Liver (tissue), 9 donors: ENCODE results near the gene ERGIC1. TPM values are rescaled to one million over a fixed set of nuclear protein-coding genes. Genes with fewer than 3 reads are reported as not detected.

Source experiments
- DNase-seq: peaks from one replicate; pipeline ENCODE4 v3.0.0-alpha.2; 2017; ENCODE audit warnings: low spot score
- H3K27ac ChIP-seq, 2 donors: one replicate each; pipeline ENCODE4 v1.7.0; 2013; ENCODE audit warnings: inconsistent platforms in 2 of 2, low read length in 2 of 2, control low read depth in 1 of 2, low read depth in 1 of 2, mild to moderate bottlenecking in 1 of 2
- H3K27me3 ChIP-seq, 4 donors: one replicate each; pipeline versions ENCODE4 v1.6.1 to v1.7.0; 2013; ENCODE audit warnings: low read length in 3 of 4, inconsistent platforms in 1 of 4, mild to moderate bottlenecking in 1 of 4, moderate library complexity in 1 of 4; ENCODE audit not compliant: control insufficient read depth in 4 of 4, insufficient read depth in 4 of 4
- H3K36me3 ChIP-seq, 4 donors: one replicate each; pipeline versions ENCODE4 v1.6.1 to v1.7.0; 2013; ENCODE audit warnings: low read length in 3 of 4, mild to moderate bottlenecking in 3 of 4, low read depth in 1 of 4, moderate library complexity in 1 of 4; ENCODE audit not compliant: control insufficient read depth in 4 of 4, insufficient read depth in 3 of 4
- H3K4me1 ChIP-seq, 4 donors: one replicate each; pipeline versions ENCODE4 v1.6.1 to v1.7.0; 2013; ENCODE audit warnings: low read length in 3 of 4, mild to moderate bottlenecking in 3 of 4, moderate library complexity in 1 of 4; ENCODE audit not compliant: control insufficient read depth in 4 of 4, insufficient read depth in 4 of 4
- H3K4me3 ChIP-seq, 3 donors: one replicate each; pipeline versions ENCODE4 v1.6.1 to v1.7.0; 2013; ENCODE audit warnings: low read length in 3 of 3, control low read depth in 1 of 3, low read depth in 1 of 3, mild to moderate bottlenecking in 1 of 3
- H3K9ac ChIP-seq, 2 donors: one replicate each; pipeline ENCODE4 v1.7.0; 2013; ENCODE audit warnings: low read length in 2 of 2, mild to moderate bottlenecking in 2 of 2, moderate library complexity in 2 of 2, control low read depth in 1 of 2, low read depth in 1 of 2
- H3K9me3 ChIP-seq, 4 donors: one replicate each; pipeline versions ENCODE4 v1.6.1 to v1.7.0; 2013; ENCODE audit warnings: low read length in 3 of 4; ENCODE audit not compliant: control insufficient read depth in 4 of 4
- EGR1 ChIP-seq, 2 donors: IDR thresholded peaks; 2 replicates each; pipeline ENCODE4 v1.6.1; 2016 to 2018; ENCODE audit warnings: antibody characterized with exemption in 2 of 2, low read depth in 2 of 2
- FOXA1 ChIP-seq: IDR thresholded peaks from 2 replicates; pipeline ENCODE4 v1.6.1; 2016; ENCODE audit warnings: antibody characterized with exemption
- FOXA2 ChIP-seq: IDR thresholded peaks from 2 replicates; pipeline ENCODE4 v1.6.1; 2016; ENCODE audit warnings: antibody characterized with exemption
- GABPA ChIP-seq, 2 donors: IDR thresholded peaks in 1 of 2; conservative IDR thresholded peaks in 1 of 2; 2 replicates each; pipeline ENCODE4 v1.6.1; 2016; ENCODE audit warnings: antibody characterized with exemption in 2 of 2, mild to moderate bottlenecking in 1 of 2, moderate library complexity in 1 of 2
- HNF4A ChIP-seq, 2 donors: conservative IDR thresholded peaks; 2 replicates each; pipeline ENCODE4 v1.6.1; 2016; ENCODE audit warnings: antibody characterized with exemption in 2 of 2, mild to moderate bottlenecking in 2 of 2
- HNF4G ChIP-seq: IDR thresholded peaks from 2 replicates; pipeline ENCODE4 v1.6.1; 2016; ENCODE audit warnings: antibody characterized with exemption
- JUND ChIP-seq, 2 donors: IDR thresholded peaks; 2 replicates each; pipeline ENCODE4 v1.6.1; 2016; ENCODE audit warnings: antibody characterized with exemption in 2 of 2
- NR2F2 ChIP-seq: IDR thresholded peaks from 2 replicates; pipeline ENCODE4 v1.6.1; 2016; ENCODE audit warnings: antibody characterized with exemption
- RAD21 ChIP-seq, 2 donors: IDR thresholded peaks; 2 replicates each; pipeline ENCODE4 v1.6.1; 2016; ENCODE audit warnings: antibody characterized with exemption in 2 of 2, mild to moderate bottlenecking in 2 of 2
- RXRA ChIP-seq, 2 donors: IDR thresholded peaks; 2 replicates each; pipeline ENCODE4 v1.6.1; 2017 to 2018; ENCODE audit warnings: antibody characterized with exemption in 2 of 2, mild to moderate bottlenecking in 1 of 2
- SP1 ChIP-seq: IDR thresholded peaks from 2 replicates; pipeline ENCODE4 v1.6.1; 2018; ENCODE audit warnings: antibody characterized with exemption, mild to moderate bottlenecking
- TAF1 ChIP-seq: conservative IDR thresholded peaks from 2 replicates; pipeline ENCODE4 v1.6.1; 2016; ENCODE audit warnings: antibody characterized with exemption, mild to moderate bottlenecking
- YY1 ChIP-seq: IDR thresholded peaks from 2 replicates; pipeline ENCODE4 v1.6.1; 2016; ENCODE audit warnings: antibody characterized with exemption, mild to moderate bottlenecking
- WGBS: extraction: QIAGEN DNeasy Blood & Tissue Kit; methylation state at CpG from one replicate; pipeline ENCODE4 v1.1.7; 2013; 5-methylcytosine and 5-hydroxymethylcytosine counted together
- polyA plus RNA-seq, 2 donors: library from polyadenylated mRNA; stranded (reverse) in 1 of 2; unstranded in 1 of 2; fragments of 200-250 nt in 1 of 2; fragments of >200 nt in 1 of 2; fragmentation: Nextera tagmentation in 1 of 2; extraction: Ambion mirVana in 1 of 2; gene quantifications; one replicate each; pipeline versions ENCODE4 v1.2.1 to v1.2.3, GENCODE V29; 2013 to 2015
- total RNA-seq, 2 donors: library from RNA; depleted of rRNA; stranded (reverse); fragments of >200 nt; gene quantifications; one replicate each; pipeline ENCODE4 v1.2.3, GENCODE V29; 2014
- TF ChIP-seq, protein P1 (sequence below): IDR thresholded peaks from 2 replicates; pipeline ENCODE4 v1.6.1; 2016; ENCODE audit warnings: antibody characterized with exemption
- TF ChIP-seq, protein P2 (sequence below): IDR thresholded peaks from 2 replicates; pipeline ENCODE4 v1.6.1; 2016; ENCODE audit warnings: antibody characterized with exemption, mild to moderate bottlenecking
- TF ChIP-seq, protein P3 (sequence below): IDR thresholded peaks from 2 replicates; pipeline ENCODE4 v1.6.1; 2016; ENCODE audit warnings: antibody characterized with exemption
- TF ChIP-seq, protein P4 (sequence below): IDR thresholded peaks from 2 replicates; pipeline ENCODE4 v1.6.1; 2016; ENCODE audit warnings: antibody characterized with exemption
- TF ChIP-seq, protein P5 (sequence below): fragments of 150-350 bp; IDR thresholded peaks from 2 replicates; pipeline ENCODE4 v1.5.1; 2017; ENCODE audit warnings: improper control_type of control experiment, low read depth, low read length; ENCODE audit not compliant: missing input control
- donor health status: healthy.
- donor health status: healthy.
- donor health status: healthy.
- donor health status: healthy.
- donor health status: healthy.

ERGIC1 gene, protein sequence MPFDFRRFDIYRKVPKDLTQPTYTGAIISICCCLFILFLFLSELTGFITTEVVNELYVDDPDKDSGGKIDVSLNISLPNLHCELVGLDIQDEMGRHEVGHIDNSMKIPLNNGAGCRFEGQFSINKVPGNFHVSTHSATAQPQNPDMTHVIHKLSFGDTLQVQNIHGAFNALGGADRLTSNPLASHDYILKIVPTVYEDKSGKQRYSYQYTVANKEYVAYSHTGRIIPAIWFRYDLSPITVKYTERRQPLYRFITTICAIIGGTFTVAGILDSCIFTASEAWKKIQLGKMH
- total RNA-seq (100 to 1,000 TPM in 1 of 2 donors, 10 to 100 TPM in 1; 45.4 to 149 TPM), polyA plus RNA-seq (100 to 1,000 TPM in 1 of 2 donors, 10 to 100 TPM in 1; 53.1 to 155 TPM)

DNA sequence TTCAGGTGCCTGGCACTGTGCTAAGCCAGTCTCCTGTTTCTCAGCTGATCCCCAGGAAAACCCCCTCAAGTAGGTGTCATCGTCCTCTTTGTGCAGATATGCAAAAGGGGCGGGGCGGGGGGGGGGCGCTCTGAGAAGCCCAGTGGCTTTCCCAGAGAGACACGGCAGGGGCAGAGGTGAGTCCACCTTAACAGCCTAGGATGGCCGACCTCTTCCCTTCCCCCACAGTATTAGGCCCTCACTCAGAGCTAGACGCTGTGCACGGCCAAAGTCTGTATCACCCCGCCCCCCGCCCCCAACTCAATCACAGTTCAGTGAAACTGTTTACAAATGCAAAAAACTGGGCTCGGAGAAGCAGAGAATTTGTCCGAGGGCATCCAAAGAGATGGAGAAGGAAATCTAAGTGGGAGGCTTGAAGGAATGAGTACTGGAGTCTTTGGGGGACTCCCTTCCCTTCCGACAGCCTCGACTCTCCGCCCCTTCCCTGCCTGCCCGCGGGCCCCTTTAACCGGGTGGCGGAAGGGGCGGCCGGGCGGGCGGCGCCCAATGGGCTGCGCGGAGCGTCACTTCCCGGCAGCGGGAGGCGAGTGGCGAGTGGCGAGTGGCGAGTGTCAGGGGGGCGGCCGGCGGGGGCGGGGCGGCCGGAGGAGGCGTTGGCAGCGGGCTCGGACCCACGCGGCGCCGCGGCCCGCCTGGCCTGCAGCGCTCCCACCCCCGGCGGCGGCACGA lies at the start of gene ERGIC1:
ERGIC1 (plus strand) TSS at position 566 of the 729 bp plus-strand sequence; CDS start at position 729, 163 bp downstream.
- TF ChIP-seq EGR1 (IDR thresholded peaks at IDR 0.05; ENCODE audit: low read depth in 2 of 2): no peak
- peak in 1 of 2 donors; percentile 78 for TF ChIP-seq GABPA (IDR thresholded peaks at IDR 0.05 in 1 of 2, conservative IDR thresholded peaks at IDR 0.05 in 1 of 2)
- no peak for TF ChIP-seq YY1
- TF ChIP-seq, protein P1, sequence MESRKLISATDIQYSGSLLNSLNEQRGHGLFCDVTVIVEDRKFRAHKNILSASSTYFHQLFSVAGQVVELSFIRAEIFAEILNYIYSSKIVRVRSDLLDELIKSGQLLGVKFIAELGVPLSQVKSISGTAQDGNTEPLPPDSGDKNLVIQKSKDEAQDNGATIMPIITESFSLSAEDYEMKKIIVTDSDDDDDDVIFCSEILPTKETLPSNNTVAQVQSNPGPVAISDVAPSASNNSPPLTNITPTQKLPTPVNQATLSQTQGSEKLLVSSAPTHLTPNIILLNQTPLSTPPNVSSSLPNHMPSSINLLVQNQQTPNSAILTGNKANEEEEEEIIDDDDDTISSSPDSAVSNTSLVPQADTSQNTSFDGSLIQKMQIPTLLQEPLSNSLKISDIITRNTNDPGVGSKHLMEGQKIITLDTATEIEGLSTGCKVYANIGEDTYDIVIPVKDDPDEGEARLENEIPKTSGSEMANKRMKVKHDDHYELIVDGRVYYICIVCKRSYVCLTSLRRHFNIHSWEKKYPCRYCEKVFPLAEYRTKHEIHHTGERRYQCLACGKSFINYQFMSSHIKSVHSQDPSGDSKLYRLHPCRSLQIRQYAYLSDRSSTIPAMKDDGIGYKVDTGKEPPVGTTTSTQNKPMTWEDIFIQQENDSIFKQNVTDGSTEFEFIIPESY: no peak
- peak; percentile 80 for TF ChIP-seq SP1
- TF ChIP-seq HNF4A (conservative IDR thresholded peaks at IDR 0.05): peak; percentile 74 to 77
- TF ChIP-seq, protein P2, sequence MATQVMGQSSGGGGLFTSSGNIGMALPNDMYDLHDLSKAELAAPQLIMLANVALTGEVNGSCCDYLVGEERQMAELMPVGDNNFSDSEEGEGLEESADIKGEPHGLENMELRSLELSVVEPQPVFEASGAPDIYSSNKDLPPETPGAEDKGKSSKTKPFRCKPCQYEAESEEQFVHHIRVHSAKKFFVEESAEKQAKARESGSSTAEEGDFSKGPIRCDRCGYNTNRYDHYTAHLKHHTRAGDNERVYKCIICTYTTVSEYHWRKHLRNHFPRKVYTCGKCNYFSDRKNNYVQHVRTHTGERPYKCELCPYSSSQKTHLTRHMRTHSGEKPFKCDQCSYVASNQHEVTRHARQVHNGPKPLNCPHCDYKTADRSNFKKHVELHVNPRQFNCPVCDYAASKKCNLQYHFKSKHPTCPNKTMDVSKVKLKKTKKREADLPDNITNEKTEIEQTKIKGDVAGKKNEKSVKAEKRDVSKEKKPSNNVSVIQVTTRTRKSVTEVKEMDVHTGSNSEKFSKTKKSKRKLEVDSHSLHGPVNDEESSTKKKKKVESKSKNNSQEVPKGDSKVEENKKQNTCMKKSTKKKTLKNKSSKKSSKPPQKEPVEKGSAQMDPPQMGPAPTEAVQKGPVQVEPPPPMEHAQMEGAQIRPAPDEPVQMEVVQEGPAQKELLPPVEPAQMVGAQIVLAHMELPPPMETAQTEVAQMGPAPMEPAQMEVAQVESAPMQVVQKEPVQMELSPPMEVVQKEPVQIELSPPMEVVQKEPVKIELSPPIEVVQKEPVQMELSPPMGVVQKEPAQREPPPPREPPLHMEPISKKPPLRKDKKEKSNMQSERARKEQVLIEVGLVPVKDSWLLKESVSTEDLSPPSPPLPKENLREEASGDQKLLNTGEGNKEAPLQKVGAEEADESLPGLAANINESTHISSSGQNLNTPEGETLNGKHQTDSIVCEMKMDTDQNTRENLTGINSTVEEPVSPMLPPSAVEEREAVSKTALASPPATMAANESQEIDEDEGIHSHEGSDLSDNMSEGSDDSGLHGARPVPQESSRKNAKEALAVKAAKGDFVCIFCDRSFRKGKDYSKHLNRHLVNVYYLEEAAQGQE: no peak
- TF ChIP-seq, protein P3, sequence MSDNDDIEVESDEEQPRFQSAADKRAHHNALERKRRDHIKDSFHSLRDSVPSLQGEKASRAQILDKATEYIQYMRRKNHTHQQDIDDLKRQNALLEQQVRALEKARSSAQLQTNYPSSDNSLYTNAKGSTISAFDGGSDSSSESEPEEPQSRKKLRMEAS: no peak
- no peak for TF ChIP-seq JUND (IDR thresholded peaks at IDR 0.05)
- no peak for TF ChIP-seq TAF1
- TF ChIP-seq FOXA2: no peak
- TF ChIP-seq, protein P4, sequence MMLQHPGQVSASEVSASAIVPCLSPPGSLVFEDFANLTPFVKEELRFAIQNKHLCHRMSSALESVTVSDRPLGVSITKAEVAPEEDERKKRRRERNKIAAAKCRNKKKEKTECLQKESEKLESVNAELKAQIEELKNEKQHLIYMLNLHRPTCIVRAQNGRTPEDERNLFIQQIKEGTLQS: no peak
- peak; percentile 14 for TF ChIP-seq FOXA1
- TF ChIP-seq RAD21 (IDR thresholded peaks at IDR 0.05): peak in 1 of 2 donors; percentile 47
- TF ChIP-seq, protein P5, sequence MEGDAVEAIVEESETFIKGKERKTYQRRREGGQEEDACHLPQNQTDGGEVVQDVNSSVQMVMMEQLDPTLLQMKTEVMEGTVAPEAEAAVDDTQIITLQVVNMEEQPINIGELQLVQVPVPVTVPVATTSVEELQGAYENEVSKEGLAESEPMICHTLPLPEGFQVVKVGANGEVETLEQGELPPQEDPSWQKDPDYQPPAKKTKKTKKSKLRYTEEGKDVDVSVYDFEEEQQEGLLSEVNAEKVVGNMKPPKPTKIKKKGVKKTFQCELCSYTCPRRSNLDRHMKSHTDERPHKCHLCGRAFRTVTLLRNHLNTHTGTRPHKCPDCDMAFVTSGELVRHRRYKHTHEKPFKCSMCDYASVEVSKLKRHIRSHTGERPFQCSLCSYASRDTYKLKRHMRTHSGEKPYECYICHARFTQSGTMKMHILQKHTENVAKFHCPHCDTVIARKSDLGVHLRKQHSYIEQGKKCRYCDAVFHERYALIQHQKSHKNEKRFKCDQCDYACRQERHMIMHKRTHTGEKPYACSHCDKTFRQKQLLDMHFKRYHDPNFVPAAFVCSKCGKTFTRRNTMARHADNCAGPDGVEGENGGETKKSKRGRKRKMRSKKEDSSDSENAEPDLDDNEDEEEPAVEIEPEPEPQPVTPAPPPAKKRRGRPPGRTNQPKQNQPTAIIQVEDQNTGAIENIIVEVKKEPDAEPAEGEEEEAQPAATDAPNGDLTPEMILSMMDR: no peak
- peak; percentile 62 for TF ChIP-seq NR2F2
- TF ChIP-seq RXRA (IDR thresholded peaks at IDR 0.05): peak; percentile 65 to 77
- TF ChIP-seq HNF4G: peak; percentile 18
- Histone ChIP-seq H3K9me3 (no peaks in the 10 kb centered on the region), H3K27ac (peak within 1 kb of the TSS; percentile 84 to 97), H3K4me1 (peaks cover 8 to 44% (median 26%) of the 10 kb centered on the region in 4 donors), H3K27me3 (no peaks in the 10 kb centered on the region), H3K36me3 (no peaks in the 10 kb centered on the region), H3K4me3 (peak within 1 kb of the TSS; percentile 65 to 84 (median 74)), H3K9ac (peak within 1 kb of the TSS; percentile 73 to 90)
- 1% methylated on average over 53 of the region's 53 CpGs for WGBS
- DNase-seq: peak; percentile 77
